Non-pigmented ciliary epithelial cell (primary cell): ENCODE data around the gene ECT2.
"Not testable (repeated sequence)": the region's sequence is repeated elsewhere in the genome, so short reads cannot be mapped to it uniquely, and the experiment has no call there.

Experiments
- DNase-seq: peaks from one replicate; pipeline ENCODE4 v3.0.0-alpha.2; 2010; ENCODE audit warnings: low read depth

ECT2 gene, protein sequence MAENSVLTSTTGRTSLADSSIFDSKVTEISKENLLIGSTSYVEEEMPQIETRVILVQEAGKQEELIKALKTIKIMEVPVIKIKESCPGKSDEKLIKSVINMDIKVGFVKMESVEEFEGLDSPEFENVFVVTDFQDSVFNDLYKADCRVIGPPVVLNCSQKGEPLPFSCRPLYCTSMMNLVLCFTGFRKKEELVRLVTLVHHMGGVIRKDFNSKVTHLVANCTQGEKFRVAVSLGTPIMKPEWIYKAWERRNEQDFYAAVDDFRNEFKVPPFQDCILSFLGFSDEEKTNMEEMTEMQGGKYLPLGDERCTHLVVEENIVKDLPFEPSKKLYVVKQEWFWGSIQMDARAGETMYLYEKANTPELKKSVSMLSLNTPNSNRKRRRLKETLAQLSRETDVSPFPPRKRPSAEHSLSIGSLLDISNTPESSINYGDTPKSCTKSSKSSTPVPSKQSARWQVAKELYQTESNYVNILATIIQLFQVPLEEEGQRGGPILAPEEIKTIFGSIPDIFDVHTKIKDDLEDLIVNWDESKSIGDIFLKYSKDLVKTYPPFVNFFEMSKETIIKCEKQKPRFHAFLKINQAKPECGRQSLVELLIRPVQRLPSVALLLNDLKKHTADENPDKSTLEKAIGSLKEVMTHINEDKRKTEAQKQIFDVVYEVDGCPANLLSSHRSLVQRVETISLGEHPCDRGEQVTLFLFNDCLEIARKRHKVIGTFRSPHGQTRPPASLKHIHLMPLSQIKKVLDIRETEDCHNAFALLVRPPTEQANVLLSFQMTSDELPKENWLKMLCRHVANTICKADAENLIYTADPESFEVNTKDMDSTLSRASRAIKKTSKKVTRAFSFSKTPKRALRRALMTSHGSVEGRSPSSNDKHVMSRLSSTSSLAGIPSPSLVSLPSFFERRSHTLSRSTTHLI

DNA sequence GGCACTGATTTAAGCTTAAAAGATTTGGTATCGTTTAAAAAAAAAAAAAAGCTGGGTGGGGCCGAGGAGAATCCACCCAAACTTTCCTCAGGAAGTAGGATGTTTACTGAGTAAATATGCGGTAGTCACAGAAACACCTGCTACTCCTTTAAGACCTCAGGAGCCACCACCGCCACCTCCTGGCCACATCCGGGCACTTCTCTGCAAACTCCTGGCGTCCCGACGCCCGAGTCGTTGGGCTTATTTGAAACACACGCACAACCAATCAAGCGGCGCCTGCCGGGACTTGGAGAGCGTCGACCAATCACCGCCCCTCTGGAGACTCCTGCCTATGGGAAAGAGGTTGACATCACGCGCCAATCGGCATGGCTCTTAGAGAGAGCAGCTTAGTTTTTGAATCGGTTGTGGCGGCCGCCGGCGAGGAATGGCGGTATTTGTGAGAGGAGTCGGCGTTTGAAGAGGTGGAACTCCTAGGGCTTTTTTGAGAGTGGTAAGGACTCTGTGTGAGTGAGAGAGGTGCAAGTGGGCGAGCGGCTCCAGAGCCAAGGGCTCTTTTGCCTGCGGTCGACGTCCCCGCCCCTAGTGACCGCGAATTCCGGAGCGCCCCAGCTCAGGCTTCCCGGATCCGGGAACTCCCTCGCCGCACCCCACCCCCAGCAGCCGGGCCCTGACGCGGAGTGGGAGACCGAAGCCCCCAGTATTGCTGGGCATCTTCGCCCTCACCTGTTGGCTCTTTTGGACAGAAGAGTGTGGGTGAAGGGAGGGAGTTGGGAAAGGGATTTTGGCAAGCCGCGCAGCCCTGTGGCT is at the start of gene ECT2:
Gene ECT2 (plus strand): TSS at position 359 of the 807 bp plus-strand sequence. CDS start 3,805 bp downstream, outside the sequence.
- peak; percentile 99 for DNase-seq

DNA sequence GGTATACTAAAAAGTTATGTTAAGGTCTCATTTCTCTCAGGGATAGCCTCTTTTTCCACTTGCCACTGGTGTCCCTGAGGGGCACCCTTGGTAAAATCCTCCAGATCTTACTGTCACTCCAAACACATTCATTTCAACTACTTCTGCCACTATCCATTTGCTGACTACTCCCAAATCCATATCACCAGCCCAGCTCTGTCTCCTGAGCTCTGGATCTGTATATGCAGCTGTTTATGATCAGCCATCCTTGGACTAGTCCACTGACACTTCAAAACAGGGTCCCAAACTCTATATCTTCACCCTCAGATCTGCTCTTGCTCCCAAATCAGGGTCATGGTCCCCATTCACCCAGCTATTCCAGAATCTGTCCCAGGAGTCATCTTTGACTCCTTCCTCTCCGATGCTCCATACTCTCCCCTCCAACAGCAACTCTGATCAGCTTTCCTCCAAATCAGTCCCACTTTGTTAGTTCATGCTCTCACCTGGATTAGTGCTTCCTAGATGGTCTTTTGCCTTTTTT is 49.5 kb upstream of the ECT2 start:
- no peak for DNase-seq

DNA sequence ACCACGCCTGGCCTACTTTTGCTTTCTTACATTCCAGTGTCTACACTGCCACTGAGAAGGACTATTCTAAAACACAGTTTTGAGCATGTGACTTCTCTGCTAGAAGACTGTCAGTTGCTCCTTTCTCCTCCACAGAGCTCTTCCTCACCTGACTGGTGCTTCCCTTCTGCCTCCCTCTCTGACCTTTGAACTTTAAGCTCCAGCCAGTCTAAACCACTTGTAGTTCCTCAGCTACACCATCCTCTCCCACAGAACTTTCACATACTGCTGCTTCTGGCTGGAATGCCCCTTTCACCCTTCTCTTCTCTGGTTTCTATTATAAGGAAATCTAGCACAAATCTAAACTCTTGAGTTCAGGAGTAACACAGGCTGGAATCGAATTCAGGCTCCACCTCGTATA is 48.8 kb upstream of the ECT2 start:
- no peak for DNase-seq

DNA sequence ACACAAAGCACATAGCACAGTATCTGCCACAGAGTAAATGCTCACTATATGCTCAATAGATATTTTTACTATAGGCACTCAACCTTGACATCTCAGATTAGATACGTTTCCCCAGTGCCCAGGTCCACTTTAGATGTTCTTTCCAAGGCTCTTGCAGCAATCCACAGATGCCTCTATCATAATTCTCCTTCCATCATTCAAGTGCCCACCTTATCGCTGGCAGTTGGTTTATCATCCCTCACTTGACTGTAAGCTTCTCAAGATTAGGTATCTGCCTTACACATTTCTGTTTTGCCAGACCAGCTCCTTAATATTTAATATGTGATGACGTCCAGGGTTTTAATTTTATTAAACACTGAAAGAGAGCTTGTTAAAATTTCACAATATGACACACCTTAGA is 48.3 kb upstream of the ECT2 start:
- DNase-seq: no peak

DNA sequence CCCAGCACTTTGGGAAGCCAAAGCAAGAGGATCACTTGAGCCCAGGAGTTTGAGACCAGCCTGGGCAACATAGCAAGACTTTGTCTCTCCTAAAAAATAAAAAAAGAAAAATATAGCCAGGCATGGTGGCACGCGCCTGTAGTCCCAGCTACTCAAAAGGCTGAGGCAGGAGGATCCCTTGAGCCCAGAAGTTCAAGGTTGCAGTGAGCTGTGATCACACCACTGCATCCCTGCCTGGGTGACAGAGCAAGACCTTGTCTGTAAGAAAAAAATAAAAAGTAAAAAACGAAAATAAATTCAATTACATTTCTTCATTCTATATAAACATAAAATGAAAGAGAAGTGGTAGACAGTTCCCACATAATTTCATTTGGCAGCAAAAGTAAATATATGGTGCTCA is 47.8 kb upstream of the ECT2 start:
- DNase-seq: not testable (repeated sequence)

DNA sequence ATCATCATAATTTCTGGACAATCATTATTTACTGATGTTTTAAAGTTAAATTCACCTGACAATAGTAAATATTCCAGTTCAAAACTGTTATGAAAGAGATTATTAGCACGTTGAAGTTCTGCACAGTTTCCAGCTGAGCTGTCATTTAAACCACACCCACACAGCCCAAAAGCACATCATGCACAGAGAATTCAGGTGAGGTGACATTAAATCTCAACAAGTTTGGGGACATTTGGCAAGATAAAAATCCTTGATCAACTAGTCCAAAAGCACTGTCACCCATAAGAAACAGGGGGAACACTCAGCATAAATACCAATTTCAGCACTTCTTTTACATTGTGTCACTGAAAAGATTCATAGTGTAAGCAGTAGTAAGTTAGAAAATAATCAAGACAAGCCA is 46.5 kb upstream of the ECT2 start:
- DNase-seq: no peak

DNA sequence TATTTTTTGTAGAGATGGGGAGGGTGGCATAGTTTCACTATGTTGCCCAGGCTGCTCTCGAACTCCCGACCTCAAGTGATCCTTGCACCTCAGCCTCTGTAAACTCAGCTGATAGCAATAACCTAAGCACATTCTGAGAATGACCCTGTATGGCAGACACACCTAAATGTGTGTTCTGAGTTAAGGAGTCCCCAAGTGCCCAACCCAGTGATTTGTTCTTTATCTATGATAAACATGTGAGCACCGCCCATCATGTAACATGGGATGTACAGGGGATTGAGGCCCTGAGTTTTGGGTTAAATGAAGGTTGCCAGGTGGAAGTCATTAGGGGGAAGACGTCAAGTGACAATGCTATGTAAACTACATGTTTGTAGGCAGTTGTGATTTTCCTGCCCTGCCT is 45.4 kb upstream of the ECT2 start:
- DNase-seq: no peak

DNA sequence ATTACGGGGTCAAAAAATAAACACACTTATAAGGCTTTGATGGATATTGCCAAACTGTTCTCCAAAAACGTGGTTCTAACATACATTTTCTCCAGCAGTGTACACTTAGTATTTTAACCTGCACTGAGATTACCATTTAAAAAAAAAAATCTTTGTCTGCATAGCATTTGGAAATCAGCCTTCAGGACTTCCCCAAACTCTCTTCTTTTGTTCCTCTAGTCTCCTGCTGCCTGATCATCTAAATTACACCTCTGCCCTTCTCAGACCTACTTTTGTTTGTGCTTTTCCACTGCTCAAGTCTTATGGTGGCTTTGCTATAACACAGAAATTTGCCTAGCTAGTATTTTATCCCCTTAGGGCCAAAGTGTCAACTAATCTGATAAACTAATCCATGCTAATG is 43.5 kb upstream of the ECT2 start:
- DNase-seq: no peak

DNA sequence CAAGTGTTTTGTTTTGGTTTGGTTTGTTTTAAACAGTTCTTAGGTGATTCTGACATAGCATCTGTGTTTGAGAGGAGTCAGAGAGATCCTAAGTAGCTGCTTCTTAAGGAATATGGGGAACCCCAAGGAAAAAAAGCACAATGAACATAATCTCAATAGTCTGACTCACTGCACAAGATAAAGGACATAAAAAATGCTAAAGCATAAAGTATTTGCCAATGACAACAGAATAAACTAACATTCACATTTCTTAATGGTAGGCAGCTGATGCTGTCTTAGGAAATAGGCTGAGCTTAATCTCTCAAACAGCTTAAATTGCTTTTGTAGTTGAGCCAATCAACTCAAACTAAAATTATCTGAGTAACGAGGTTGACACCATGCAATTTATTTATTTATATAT is 42.6 kb upstream of the ECT2 start:
- no peak for DNase-seq

DNA sequence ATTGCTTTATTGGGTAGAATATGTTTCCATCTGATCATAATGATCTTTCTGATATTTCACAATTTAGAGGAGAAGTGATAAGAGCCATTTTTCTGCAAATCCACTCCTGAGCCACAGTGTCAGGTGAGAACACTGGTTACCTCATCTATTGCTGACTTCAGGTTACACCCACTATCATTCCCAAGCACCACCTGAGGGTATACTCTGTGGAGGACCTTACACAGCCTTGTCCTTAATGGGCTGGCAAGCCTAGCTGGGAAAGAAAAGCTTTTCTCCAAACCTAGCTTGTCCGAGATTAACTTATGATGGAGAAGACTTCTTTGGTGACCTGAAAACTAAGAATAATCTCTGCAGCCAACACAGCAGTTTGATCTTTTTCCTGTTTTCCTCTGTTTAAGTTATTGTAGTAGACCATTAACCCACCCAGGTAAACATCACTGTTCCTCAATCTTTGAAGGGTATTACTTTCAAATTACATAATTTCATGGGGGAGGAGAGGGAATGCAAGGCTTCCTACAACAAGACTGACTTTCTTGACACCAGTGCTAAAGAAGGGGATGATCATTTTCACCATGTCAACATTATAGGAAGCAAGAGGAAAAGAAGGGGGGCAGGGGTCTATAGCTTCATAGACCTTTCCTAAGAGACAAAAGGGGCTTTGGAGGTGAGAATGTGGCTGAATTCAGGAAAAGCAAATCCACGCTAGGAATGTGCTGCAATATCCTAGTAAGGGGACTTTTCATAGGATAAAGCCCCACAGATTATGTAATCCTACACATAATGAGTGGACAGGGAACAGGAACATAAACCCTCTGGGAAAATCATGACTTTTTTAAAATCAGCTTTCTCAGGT is 41.4 kb upstream of the ECT2 start:
- DNase-seq: no peak

DNA sequence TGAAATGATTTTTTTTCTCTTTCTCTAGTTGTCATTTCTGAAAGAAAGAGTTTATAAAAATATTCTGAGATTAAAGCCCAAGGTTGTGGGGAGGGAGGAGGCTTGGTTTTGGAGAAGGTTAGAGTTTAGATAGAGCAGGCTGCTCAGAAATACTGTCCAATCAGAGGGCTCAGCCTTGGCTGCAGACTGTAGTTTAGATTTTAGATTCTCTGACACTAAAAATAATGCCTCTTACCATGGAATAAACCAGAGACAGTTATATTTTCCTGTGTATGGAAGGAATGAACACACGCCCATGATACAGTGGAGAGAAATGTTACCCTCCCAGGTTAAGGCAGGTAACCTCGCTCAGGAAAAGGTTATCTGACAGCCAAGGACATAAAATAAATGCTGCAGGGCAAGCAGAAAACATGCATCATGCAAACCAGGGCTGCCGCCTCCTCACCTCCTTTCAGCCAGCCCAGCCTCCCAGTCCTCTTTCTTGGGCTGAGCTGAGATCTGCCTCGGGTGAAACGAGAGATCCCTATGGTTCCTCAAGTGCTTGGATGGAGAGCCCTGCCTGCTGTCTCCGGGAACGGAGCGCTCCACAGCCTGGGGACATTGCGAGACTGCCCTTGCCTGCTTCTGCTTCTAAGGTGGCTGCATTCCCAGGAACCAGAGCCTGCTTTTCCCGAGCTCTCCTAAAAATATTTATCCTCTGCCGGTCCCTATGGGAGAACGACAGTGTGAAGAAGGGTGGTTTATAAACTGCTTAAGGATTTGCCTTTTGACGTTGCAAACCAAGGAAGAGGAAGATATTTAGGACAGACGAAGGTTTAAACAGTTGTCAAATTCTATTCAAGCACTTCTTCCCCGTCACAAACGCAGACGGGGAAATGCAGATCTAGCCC is 40.5 kb upstream of the ECT2 start:
- DNase-seq: no peak

DNA sequence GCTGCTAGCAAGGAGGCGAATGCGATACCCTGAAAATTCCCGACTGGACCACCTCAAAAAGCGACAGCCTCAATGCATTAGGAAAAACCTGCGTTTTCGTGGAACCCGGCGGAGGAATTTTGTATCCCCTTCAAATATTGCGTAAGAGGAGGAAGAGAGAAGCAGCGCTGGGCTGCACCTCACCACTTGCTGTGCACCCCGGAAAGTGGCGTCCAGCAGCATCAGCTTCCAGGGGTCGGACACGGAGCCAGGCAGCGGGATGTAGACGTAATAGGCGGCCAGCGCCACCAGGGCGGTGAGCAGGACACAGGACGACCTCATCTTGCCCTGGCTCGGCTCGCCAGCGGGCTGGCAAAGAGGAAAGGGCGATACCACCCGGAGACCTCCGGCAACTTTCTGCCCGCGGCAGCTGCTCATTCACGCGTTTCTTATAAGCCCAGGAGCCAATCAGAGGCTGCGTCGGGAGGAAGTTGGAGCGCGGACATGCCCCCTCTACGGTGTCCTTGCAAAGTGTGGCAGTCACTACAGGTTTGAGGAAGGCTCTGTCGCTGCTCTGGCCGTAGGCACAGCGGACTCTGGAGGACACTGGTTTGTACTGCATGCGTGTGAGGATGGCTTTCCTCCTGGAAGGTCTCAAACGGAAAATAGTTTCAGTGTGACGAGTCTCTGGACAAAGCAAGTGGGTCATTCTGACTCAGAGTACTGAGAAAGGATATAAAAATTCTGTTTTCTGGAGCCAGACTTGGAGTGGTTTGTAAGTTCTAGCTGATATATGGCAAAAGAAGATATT is 39.7 kb upstream of the ECT2 start, which contains the start of gene NCEH1:
Gene NCEH1 (minus strand): TSS at position 404 of the 790 bp plus-strand sequence. CDS start 83 bp downstream, at position 321.
- DNase-seq: peak; percentile 89

DNA sequence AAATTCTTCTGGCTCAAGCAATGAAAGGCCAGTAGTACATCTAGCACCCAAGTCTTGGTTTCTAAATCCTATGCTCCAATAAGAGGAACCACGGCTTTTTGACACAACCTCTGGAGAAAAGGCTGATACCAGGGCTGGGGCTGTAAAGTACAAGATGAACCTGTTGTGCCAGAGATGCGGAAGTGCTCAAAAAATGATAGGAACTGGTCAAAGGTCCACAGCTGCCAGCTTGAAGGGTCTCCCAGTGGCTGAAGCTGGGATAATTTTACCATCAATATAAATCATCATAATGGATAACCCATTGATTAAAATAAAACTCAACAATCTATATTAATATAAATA is 39.1 kb upstream of the ECT2 start:
- DNase-seq: no peak

DNA sequence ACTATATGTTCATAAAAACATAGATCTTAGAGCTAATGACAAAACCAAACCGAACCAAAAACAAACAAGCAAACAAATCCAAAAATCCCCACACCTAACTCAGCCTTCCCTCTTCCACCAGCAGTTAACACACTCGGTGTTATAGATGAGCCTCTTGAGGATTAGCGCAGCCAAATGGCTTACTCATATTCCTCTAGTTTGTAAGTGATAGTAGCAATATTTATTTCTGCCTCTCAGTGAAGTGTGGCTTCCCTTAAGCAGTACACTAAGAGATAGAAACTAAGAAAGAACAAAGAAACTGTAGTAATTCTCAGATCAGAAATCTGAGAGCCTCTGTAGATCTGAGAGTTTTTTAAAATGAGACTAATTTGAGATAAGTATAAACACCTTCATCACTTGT is 37.2 kb upstream of the ECT2 start:
- no peak for DNase-seq

DNA sequence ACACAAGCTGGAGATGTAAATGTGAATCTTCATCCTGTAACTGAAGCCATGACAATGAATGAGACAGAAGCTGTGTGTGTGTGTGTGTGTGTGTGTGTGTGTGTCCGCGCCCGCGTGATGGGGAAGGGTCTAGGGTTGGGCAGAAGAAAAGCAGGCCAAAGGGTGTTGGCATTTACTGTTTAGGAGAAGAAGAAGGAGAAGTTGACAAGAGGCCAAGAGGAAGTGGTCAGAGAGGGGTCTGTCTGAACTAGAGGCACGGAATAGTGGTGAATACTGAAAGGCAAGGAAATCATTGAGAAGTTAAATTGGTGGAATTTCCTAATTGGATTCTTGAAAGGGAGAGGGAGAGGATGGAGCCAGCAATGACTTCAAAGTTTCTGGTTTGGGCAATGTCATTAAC is 34.0 kb upstream of the ECT2 start:
- no peak for DNase-seq

DNA sequence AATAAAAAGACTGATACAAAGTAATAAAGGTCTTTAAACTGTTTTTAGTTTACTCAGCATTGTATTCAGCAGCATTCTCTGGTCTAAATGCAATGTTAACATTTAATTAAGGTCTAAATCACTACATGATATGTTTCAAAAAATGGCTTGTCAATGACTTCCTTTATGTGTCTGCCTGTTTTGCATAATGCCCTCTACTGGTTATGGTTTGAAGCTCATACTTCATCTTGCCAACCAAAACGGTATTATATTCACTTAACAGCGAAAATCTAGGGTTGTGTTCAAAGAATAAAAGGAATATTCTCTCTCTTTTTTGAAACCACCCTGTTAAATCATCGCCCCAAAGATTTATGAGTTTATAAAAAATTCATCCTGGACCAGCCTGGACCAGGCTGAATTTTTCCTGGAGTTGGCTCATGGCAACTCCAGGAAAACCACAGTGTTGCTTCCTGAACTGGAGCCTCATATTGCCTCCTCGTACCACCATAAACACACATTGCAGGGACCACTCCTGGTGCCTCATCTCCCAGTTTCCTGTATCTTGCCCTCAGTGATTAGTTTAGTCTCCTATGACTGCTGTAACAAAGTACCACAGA is 32.9 kb upstream of the ECT2 start:
- no peak for DNase-seq

DNA sequence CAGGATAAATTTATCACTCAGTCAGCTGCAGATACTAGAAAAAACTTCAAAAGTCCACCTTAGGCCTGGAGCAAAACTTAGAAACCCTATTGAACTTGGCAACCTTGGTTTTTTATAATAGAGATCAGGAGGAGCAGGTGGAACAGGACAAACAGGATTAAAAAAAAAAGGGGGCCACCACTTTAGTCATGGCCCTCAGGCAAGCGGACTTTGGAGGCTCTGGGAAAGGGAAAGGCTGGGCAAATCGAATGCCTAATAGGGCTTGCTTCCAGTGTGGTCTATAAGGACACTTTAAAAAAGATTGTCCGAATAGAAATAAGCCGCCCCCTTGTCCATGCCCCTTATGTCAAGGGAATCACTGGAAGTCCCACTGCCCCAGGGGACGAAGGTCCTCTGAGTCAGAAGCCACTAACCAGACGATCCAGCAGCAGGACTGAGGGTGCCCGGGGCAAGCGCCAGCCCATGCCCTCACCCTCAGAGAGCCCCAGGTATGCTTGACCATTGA is 27.9 kb upstream of the ECT2 start:
- DNase-seq: not testable (repeated sequence)

DNA sequence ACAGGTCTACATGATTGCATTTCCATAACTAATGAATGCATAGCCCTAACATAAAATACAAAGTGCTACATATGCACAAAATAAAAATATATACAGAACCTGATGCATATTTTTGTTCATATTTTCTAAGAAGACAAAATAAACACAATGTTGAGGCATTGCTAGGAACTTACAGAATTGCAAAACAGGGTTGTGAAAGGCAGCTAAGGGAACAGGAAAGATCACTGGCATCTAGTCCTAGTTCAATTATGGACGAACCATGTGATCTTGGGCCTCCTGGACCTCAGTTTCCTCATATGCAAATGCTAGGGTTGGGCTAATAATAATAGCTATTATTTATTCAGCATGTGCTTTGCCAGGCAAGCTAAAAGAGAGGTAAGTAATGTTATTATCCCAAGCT is 24.1 kb upstream of the ECT2 start:
- DNase-seq: no peak

DNA sequence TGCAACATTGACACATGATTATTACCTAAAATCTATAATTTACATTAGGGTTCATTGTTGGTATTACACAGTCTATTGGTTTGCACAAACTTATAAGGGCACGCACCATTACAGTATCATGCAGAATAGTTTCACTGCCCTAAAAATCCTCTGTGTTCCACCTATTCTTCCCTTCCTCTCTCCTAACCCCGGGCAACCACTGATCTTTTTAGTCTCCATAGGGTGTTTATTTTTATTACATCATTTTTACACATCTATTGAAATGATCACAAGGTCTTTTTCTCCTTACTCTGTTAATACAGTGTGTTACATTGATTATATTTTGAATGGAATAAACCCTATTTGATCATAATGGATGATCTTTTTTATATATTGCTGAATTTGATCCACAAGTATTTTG is 15.5 kb upstream of the ECT2 start:
- DNase-seq: no peak
